ENCODE measurements around the gene ECE2.
A peak's percentile ranks its signal among the peaks of the same experiment; 100 is the strongest.

The ECE2 gene

GRCh38 chr3:184240384-184241140 lies 35.3 kb upstream of the ECE2 start:
- DNase-seq (ENCODE audit: low read depth), result no peak

- DNase-seq (ENCODE audit: low read depth), result no peak
Observed at GRCh38 chr3:184241141-184241446, 34.7 kb upstream of the ECE2 start.

GRCh38 chr3:184241447-184242296 lies 34.1 kb upstream of the ECE2 start:
- DNase-seq (ENCODE audit: low read depth), result no peak

GRCh38 chr3:184242297-184242685 lies 33.5 kb upstream of the ECE2 start:
- no peak for DNase-seq (ENCODE audit: low read depth)

GRCh38 chr3:184248454-184249411 lies 27.1 kb upstream of the ECE2 start, which contains the start of gene ALG3:
Gene ALG3, minus strand, starts transcription at chr3:184248962. Its CDS starts 22 bp downstream, at chr3:184248940.
- peak; percentile 68 for DNase-seq (ENCODE audit: low read depth)

GRCh38 chr3:184249412-184250166 lies 26.2 kb upstream of the ECE2 start, which contains the start of gene EEF1AKMT4:
Gene EEF1AKMT4, plus strand, starts transcription at chr3:184249672. Its CDS starts 23 bp downstream, at chr3:184249695.
- DNase-seq (ENCODE audit: low read depth), result peak; percentile 93

- DNase-seq (ENCODE audit: low read depth), result peak; percentile 75
Observed at GRCh38 chr3:184250167-184250828, 25.5 kb upstream of the ECE2 start.

GRCh38 chr3:184255291-184256039 lies 20.4 kb upstream of the ECE2 start:
- no peak for DNase-seq (ENCODE audit: low read depth)

- no peak for DNase-seq (ENCODE audit: low read depth)
Observed at GRCh38 chr3:184257083-184257915, 18.5 kb upstream of the ECE2 start.

GRCh38 chr3:184258926-184259325 lies 16.9 kb upstream of the ECE2 start:
- DNase-seq (ENCODE audit: low read depth), result no peak

GRCh38 chr3:184259396-184259877 lies 16.4 kb upstream of the ECE2 start:
- DNase-seq (ENCODE audit: low read depth), result no peak

- DNase-seq (ENCODE audit: low read depth), result no peak
Observed at GRCh38 chr3:184259878-184260723, 15.7 kb upstream of the ECE2 start.

GRCh38 chr3:184260724-184261269 lies 15.0 kb upstream of the ECE2 start:
- no peak for DNase-seq (ENCODE audit: low read depth)

GRCh38 chr3:184261270-184261853 lies 14.5 kb upstream of the ECE2 start, which contains the start of gene CAMK2N2:
Gene CAMK2N2, minus strand, starts transcription at chr3:184261553. Its CDS starts 268 bp downstream, at chr3:184261285.
- no peak for DNase-seq (ENCODE audit: low read depth)

- no peak for DNase-seq (ENCODE audit: low read depth)
Observed at GRCh38 chr3:184261854-184262763, 13.7 kb upstream of the ECE2 start.

- no peak for DNase-seq (ENCODE audit: low read depth)
Observed at GRCh38 chr3:184262764-184263179, 13.1 kb upstream of the ECE2 start.
